Endodermal cell (in vitro differentiated cells): ENCODE data around the gene GRIN2A. TPM values are rescaled to one million over a fixed set of nuclear protein-coding genes. Genes with fewer than 3 reads are reported as not detected.

Experiments
- DNase-seq: peaks from one replicate; pipeline ENCODE4 v3.0.0-alpha.2; 2017
- H3K27ac ChIP-seq: 2 replicates; pipeline ENCODE4 v1.5.1; 2013; ENCODE audit warnings: mild to moderate bottlenecking, low read depth, low read length, moderate library complexity
- H3K27me3 ChIP-seq: 2 replicates; pipeline ENCODE4 v1.6.1; 2013; ENCODE audit warnings: mild to moderate bottlenecking, low read length, moderate library complexity; ENCODE audit not compliant: insufficient read depth, control insufficient read depth, poor library complexity, severe bottlenecking
- H3K36me3 ChIP-seq: 2 replicates; pipeline ENCODE4 v1.7.0; 2013; ENCODE audit warnings: mild to moderate bottlenecking, low read length, moderate library complexity; ENCODE audit not compliant: control insufficient read depth, insufficient read depth
- H3K4me1 ChIP-seq: one replicate; pipeline ENCODE4 v1.7.0; 2013; ENCODE audit warnings: low read length; ENCODE audit not compliant: control insufficient read depth, insufficient read depth
- H3K4me3 ChIP-seq: 2 replicates; pipeline ENCODE4 v1.5.1; 2013; ENCODE audit warnings: mild to moderate bottlenecking, low read length, moderate library complexity
- H3K9ac ChIP-seq: 2 replicates; pipeline ENCODE4 v1.6.1; 2013; ENCODE audit warnings: mild to moderate bottlenecking, low read length, moderate library complexity; ENCODE audit not compliant: poor library complexity, severe bottlenecking; ENCODE audit errors: extremely low read depth
- H3K9me3 ChIP-seq: 2 replicates; pipeline ENCODE4 v1.6.1; 2013; ENCODE audit warnings: mild to moderate bottlenecking, low read length, moderate library complexity; ENCODE audit not compliant: control insufficient read depth
- H3K27ac Mint-ChIP-seq: 2 replicates; pipeline ENCODE4 v1.8.0; 2020; ENCODE audit warnings: mixed read lengths
- H3K27me3 Mint-ChIP-seq: 2 replicates; pipeline ENCODE4 v1.8.0; 2021; ENCODE audit warnings: mild to moderate bottlenecking, mixed read lengths; ENCODE audit not compliant: insufficient read depth
- H3K36me3 Mint-ChIP-seq: 2 replicates; pipeline ENCODE4 v1.8.0; 2020; ENCODE audit warnings: low read depth, mixed read lengths
- H3K4me1 Mint-ChIP-seq: 2 replicates; pipeline ENCODE4 v1.8.0; 2020; ENCODE audit warnings: mixed read lengths
- H3K4me3 Mint-ChIP-seq: 2 replicates; pipeline ENCODE4 v1.8.0; 2020; ENCODE audit warnings: mild to moderate bottlenecking, moderate library complexity, mixed read lengths
- H3K9me3 Mint-ChIP-seq: 2 replicates; pipeline ENCODE4 v1.8.0; 2020; ENCODE audit warnings: mild to moderate bottlenecking, mixed read lengths
- WGBS, 2 experiments: methylation state at CpG; one replicate each; pipeline versions ENCODE4 v1.1.5 to v1.1.7; 2013; ENCODE audit warnings: missing lambda C conversion rate in 2 of 2, mixed read lengths in 1 of 2; ENCODE audit not compliant: insufficient coverage in 1 of 2, insufficient read length in 1 of 2; 5-methylcytosine and 5-hydroxymethylcytosine counted together
- total RNA-seq, 2 donors: library from RNA; stranded (reverse); fragmentation: NEBNext Ultra II Directional in 1 of 2; extraction: Animal tissue kit (Norgen Biotek cat#: 25700) in 1 of 2; gene quantifications; 2 replicates in 1 of 2; 3 replicates in 1 of 2; pipeline ENCODE4 v1.2.1, GENCODE V29; 2021
- TF ChIP-seq, protein P1 (sequence below): fragments of 200-600 bp; sonication (generic); conservative IDR thresholded peaks from 2 replicates; pipeline ENCODE4 v1.5.0; 2021; ENCODE audit warnings: antibody characterized with exemption, mild to moderate bottlenecking

Gene GRIN2A
- total RNA-seq, 2 donors from 2014 or later = 1.2 TPM

DNA sequence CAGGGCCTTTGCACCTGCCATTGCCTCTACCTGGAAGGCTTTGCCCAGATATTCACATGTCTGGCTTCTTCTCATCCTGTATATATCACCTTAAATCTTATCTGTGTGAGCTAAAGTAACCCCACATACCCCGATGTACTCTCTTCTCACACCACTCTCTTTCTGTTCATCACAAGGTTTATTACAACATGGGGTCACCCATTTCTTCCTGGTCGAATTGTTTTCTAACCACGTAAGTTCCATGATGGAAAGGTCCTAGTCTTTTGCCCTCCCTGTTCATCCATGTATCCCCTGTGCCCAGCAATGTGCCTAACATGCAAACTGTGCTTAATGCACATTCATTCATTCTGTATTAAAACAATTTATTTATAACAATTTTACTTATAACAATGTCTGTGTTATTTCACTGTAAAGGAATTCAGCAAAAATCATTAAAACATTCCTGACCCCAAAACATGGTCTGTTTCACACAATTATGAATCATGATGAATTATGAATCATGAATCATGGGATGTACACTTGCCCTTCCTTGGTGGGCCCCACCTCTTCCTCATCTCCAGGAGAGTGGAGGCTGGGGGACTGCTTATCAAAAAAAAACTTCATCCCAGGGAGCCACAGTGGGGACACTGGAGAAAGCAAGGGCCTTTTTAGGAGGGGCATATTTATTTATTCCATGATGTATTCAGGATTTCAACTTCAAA lies 336.4 kb downstream of the GRIN2A start:
- no peaks in the 10 kb centered on the region for H3K9me3 ChIP-seq
- Mint-ChIP-seq H3K27ac (no peak overlapping the region), H3K36me3 (no peaks in the 10 kb centered on the region), H3K27me3 (peaks cover 5% of the 10 kb centered on the region), H3K4me3 (no peak overlapping the region), H3K4me1 (peaks cover 6% of the 10 kb centered on the region), H3K9me3 (no peaks in the 10 kb centered on the region)
- TF ChIP-seq, protein P1, sequence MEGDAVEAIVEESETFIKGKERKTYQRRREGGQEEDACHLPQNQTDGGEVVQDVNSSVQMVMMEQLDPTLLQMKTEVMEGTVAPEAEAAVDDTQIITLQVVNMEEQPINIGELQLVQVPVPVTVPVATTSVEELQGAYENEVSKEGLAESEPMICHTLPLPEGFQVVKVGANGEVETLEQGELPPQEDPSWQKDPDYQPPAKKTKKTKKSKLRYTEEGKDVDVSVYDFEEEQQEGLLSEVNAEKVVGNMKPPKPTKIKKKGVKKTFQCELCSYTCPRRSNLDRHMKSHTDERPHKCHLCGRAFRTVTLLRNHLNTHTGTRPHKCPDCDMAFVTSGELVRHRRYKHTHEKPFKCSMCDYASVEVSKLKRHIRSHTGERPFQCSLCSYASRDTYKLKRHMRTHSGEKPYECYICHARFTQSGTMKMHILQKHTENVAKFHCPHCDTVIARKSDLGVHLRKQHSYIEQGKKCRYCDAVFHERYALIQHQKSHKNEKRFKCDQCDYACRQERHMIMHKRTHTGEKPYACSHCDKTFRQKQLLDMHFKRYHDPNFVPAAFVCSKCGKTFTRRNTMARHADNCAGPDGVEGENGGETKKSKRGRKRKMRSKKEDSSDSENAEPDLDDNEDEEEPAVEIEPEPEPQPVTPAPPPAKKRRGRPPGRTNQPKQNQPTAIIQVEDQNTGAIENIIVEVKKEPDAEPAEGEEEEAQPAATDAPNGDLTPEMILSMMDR = no peak
- no peak for DNase-seq
- no peak overlapping the region for H3K27ac ChIP-seq
- H3K9ac ChIP-seq = no peak overlapping the region
- H3K27me3 ChIP-seq = peaks cover 7% of the 10 kb centered on the region
- 89 to 92% methylated on average over 3 of the region's 3 CpGs for WGBS, 2 experiments
- H3K36me3 ChIP-seq = no peaks in the 10 kb centered on the region
- H3K4me3 ChIP-seq = no peak overlapping the region
- peaks cover 6% of the 10 kb centered on the region for H3K4me1 ChIP-seq

GRCh38 chr16:9844361-9844760 lies 337.9 kb downstream of the GRIN2A start:
- Mint-ChIP-seq H3K27me3 (no peaks in the 10 kb centered on the region), H3K27ac (no peak overlapping the region), H3K4me3 (no peak overlapping the region), H3K4me1 (peaks cover 12% of the 10 kb centered on the region), H3K36me3 (no peaks in the 10 kb centered on the region), H3K9me3 (no peaks in the 10 kb centered on the region)
- TF ChIP-seq, protein P1 = no peak
- no peak for DNase-seq
- Histone ChIP-seq H3K27me3 (no peaks in the 10 kb centered on the region), H3K4me1 (peaks cover 6% of the 10 kb centered on the region), H3K9ac (no peak overlapping the region), H3K36me3 (no peaks in the 10 kb centered on the region), H3K27ac (no peak overlapping the region), H3K4me3 (no peak overlapping the region), H3K9me3 (no peaks in the 10 kb centered on the region)
- WGBS, 2 experiments = 88 to 92% methylated on average over 6 of the region's 6 CpGs

DNA sequence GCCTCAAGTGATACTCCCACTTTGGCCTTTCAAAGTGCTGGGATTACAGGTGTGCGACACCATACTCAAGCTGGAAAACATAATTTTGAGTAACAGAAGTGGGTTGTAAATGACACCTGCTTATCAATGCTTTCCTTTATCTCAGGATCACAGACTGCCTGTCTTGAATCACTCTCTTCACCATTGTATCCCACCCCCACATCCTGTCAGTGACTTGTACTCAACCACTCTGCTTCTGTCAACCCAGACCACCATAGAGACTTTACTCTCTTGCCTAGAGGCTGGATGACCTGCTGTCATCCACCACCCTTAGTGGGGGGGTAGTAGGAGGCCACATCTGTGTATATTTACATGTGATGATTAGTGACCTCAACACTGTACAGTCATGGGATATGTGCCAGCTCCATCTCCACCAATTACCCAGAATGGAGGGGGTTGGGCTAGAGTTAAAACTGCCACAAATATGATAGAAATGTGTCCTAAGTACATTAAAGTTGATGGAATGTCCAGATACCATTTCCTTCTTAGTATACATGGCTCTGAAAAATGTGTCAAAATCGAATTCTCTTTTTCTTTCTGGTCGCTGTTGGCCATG lies 338.7 kb downstream of the GRIN2A start:
- H3K4me1 ChIP-seq = peaks cover 6% of the 10 kb centered on the region
- no peaks in the 10 kb centered on the region for H3K27me3 ChIP-seq
- no peaks in the 10 kb centered on the region for H3K9me3 ChIP-seq
- no peak overlapping the region for H3K9ac ChIP-seq
- H3K36me3 Mint-ChIP-seq = no peaks in the 10 kb centered on the region
- no peak overlapping the region for H3K27ac Mint-ChIP-seq
- H3K27ac ChIP-seq = no peak overlapping the region
- 95 to 96% methylated on average over 2 to 3 of the region's 3 CpGs for WGBS, 2 experiments
- no peaks in the 10 kb centered on the region for H3K9me3 Mint-ChIP-seq
- DNase-seq = no peak
- no peaks in the 10 kb centered on the region for H3K36me3 ChIP-seq
- H3K4me3 ChIP-seq = no peak overlapping the region
- TF ChIP-seq, protein P1 = no peak
- no peaks in the 10 kb centered on the region for H3K27me3 Mint-ChIP-seq
- H3K4me3 Mint-ChIP-seq = no peak overlapping the region
- peaks cover 12% of the 10 kb centered on the region for H3K4me1 Mint-ChIP-seq
